HG03342 (cell line): Measurements from ENCODE around the gene NRXN3.

Experiments used
- ATAC-seq: cut with Tn5 transposase; IDR thresholded peaks from one replicate; pipeline ENCODE4 v1.9.1; 2021; ENCODE audit warnings: mild to moderate bottlenecking, moderate library complexity; ENCODE audit not compliant: unreplicated experiment

Gene NRXN3

DNA sequence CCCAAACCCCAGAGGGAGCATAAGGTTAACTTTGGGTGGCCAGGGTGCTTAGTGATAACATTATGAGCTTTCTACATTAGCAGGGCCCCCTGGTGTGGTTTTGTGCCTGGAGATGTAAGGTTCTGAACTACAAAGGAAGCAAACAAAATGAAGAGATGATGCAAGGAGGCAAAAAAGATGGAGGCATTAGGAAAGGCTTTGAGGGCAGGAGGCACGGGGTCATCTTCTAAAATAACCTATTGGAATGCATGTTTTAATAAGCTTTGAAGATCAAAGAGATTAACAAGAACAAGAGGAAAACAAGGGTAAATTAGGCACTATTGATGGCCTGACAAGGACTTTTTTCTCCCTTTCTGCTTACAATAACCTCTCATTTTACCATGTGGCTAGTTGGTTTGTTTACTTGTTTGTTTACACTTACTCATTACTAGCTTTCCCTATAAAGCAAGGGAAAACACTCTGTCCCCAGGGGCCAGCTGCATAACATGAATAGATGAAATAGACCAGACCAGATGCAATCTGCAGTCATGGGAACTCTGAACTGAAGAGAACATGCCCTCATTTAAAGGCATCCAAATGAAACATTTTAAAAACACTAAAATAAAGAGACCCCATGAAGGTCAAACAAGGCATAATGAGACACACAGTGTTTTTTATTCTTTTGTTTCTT is 1650.8 kb downstream of the NRXN3 start:
- no peak for ATAC-seq

DNA sequence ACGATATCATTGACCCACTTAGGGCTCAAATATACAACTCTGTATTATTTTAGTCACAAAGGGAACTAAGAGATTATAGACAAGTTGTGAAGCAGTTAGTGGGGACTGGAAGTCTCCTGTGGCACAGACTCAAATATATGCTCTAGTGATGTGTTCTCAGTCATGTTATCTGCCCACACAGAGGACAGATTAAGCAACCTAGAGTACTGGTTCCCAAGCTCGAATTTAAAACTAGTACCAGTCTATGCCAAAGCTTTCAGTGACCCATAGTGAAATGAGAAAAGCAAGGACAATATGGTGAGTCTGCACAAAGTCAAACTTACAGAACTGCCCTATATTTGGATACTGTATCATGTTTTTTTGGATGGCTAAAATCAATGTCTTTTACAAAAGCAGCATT is 1651.9 kb downstream of the NRXN3 start:
- ATAC-seq = no peak

GRCh38 chr14:79825046-79825521 is 1654.9 kb downstream of the NRXN3 start:
- no peak for ATAC-seq

DNA sequence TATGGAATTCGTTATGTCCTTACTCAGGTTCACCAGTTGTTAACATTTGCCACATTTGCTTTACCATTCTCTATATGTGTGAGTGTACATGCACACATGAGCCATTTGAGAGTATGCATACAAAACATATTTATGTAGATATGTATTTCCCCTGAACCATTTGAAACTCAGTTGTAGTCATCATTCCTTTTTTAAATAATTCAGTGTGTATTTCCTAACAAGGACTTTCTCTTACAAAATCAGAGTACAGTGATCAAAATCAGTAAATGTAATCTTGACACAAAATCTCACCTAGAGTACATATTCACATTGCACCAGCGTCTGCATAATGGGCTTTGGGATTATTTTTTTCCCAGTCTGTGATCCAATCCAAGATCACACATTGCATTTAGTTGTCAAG is 1656.2 kb downstream of the NRXN3 start:
- no peak for ATAC-seq

- ATAC-seq = no peak
These were observed 1659.4 kb downstream of the NRXN3 start for GRCh38 chr14:79829405-79830166.

- ATAC-seq = no peak
These were observed 1661.2 kb downstream of the NRXN3 start for GRCh38 chr14:79831195-79831892.

DNA sequence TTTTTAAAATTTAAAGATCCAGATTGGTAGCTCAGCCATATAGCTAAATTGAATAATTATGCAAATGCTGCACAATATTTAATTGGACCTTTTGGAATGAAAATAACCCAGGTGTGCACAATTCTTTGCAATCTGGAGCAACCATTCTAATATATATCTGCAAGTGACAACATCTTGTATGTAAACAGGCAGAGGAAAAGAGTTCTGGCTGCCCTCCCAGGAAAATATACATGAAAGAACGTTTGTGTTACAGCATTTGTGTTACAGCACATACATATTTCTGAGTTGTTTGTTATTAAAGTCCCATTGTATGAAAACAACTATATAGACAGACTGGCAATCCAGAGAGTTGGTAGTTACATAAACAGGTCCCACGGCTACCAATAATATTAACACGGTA is 1663.6 kb downstream of the NRXN3 start:
- no peak for ATAC-seq

GRCh38 chr14:79834868-79835267 is 1664.7 kb downstream of the NRXN3 start:
- ATAC-seq = no peak

DNA sequence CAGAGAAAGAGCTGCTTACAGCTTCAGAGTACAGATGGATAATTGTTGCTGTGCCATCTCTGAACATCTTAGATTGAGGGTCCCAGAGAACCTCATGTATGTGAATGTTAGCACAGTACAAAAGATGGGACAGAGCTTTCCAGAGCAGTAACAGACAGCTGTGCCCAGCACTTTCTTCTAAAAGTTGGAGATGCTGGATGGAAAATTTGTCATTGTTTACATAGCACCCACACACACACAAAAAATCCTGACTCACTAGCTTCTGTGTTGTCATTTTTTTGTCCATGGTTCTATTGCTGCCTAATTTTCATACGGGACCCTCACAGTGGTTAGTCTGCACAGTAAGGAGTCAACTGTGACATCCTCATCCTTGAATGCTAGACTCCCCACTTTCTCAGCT is 1666.4 kb downstream of the NRXN3 start:
- ATAC-seq = no peak

GRCh38 chr14:79837699-79838098 is 1667.5 kb downstream of the NRXN3 start:
- ATAC-seq = no peak

DNA sequence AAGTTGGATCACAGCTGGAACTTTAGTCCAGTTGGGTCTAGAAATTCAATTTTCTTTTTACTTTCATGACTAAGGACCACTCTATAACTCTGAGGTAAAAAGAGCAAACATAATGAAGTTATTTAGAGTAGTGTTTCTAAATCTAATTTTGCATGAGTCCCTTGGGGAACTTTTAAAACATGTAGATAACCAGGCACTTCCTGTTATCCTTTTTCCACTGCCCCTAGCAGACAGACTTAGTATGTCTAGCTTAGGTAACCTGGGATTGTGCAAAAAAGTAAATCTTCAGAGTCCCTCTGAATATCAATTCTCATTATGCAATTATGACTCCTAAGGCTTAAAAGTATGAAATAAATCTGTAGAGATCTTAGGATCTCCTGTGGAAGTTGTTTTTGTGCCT is 1669.9 kb downstream of the NRXN3 start:
- no peak for ATAC-seq

DNA sequence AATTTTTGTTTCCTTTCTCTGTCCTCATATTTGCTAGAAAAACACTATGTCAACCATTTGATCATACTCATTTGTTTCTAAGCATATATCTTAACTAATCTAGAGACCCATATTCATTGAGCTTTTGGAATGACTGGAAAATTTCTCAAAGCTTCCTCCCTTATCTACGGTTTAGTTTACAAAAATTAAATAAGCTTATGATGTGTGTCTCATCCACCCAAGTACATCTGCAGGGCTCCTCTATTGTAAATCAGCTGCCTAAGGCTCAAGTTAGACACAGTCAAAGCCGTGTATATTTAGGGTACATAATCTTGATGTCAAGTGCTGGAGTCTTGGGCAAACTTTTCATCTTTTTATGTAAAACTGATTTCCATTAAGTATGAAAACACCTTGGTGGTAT is 1670.7 kb downstream of the NRXN3 start:
- ATAC-seq = no peak

- ATAC-seq = no peak
These were observed 1671.3 kb downstream of the NRXN3 start for GRCh38 chr14:79841433-79841832.

GRCh38 chr14:79842270-79842669 is 1672.1 kb downstream of the NRXN3 start:
- no peak for ATAC-seq

DNA sequence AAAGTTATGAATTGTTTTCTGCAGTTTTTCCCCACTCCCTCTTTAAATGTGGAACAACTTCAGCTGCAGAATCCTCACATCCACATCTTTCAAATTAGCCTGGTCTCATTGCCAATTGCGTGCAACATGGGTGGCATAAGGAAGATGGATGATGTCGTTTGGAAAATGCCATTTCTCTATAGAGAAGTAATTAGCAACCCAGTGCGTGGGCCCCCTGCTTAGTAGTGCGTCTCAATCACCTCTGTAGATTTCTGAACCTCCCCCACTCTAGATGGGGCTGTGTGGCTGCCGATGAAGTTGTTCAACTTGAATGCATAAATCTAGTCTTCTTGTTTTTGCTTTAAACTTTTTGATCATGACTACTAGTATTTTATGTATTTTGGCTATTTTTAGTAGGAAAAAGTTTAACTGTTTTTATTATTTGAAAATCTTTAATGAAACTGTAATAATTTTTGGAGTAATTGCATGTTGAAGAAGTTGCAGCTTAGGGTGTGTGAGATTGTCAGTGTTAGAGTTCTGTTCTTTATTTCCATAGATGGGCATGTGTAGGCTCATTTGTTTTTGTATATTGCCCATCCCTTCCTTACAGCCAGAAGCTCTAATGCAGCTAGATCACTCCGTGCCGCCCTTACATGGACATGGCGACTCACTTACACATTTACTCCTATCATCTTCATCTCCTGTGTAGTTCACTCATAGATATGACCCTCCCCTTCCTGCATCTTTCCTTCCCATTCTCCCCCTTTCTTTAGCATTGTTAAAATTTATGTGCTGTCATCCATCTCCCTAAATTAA is 1683.0 kb downstream of the NRXN3 start:
- ATAC-seq = no peak

GRCh38 chr14:79855789-79856188 is 1685.6 kb downstream of the NRXN3 start:
- ATAC-seq = no peak

- no peak for ATAC-seq
These were observed 1686.2 kb downstream of the NRXN3 start for GRCh38 chr14:79856381-79856780.

DNA sequence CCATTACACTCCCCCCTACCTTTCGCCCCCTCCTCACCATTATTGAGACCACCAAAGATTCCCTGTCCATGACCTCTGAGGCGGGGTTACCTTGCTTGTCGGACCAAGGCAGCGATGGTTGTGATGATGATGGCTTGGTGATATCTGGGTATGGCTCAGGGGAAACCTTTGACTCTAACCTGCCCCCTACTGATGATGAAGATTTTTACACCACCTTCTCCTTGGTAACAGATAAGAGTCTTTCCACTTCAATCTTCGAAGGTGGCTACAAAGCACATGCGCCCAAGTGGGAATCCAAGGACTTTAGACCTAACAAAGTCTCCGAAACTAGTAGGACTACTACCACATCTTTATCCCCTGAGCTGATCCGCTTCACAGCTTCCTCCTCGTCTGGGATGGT is 1690.9 kb downstream of the NRXN3 start:
- no peak for ATAC-seq

- ATAC-seq = no peak
These were observed 1691.9 kb downstream of the NRXN3 start for GRCh38 chr14:79862045-79862444.

GRCh38 chr14:79871136-79871535 is 1701.0 kb downstream of the NRXN3 start:
- ATAC-seq = no peak

GRCh38 chr14:79878229-79878628 is 1708.1 kb downstream of the NRXN3 start:
- ATAC-seq = no peak
